Inflammatory macrophage treated with lipopolysaccharide for 1 hour (primary cell): ENCODE data around the gene RACK1.
"Not testable (repeated sequence)": the region's sequence is repeated elsewhere in the genome, so short reads cannot be mapped to it uniquely, and the experiment has no call there.

Experiments used
- DNase-seq, 2 donors: peaks; one replicate each; pipeline ENCODE4 v3.0.0-alpha.2; 2020 to 2022

RACK1 gene

DNA sequence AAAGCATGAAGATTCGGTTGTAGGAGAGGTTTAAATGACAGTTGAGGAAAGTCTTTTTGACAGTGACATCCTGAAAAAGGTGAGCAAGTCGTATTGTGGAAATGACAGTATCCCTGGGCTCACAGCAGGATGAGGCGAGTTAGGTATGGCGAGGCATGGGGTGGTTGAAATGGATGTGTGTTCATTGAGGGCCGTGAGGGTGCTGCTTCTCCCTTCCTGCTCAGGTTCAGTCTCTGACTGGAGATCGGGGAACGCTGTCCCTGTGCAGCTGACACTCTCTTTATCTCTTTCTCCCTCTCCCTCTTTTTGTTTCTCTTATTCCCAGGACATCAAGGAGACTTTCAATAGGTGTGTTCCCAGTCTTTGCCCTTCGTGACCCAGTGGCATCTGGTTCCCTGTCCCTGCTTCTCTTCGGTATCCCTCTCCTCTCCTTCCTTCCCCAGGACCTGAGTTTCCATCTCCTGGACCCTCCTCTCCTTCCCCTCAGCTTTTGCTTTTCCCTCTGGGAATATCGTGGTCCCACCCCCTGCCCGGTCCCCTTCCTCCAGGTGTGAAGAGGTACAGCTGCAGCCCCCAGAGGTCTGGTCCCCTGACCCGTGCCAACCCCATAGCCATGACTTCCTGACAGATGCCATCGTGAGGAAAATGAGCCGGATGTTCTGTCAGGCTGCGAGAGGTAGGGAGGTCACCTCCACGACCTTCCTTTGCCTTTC, 10.5 kb downstream of the RACK1 start:
- no peak for DNase-seq

GRCh38 chr5:181232593-181232992, 11.1 kb downstream of the RACK1 start:
- no peak for DNase-seq

DNA sequence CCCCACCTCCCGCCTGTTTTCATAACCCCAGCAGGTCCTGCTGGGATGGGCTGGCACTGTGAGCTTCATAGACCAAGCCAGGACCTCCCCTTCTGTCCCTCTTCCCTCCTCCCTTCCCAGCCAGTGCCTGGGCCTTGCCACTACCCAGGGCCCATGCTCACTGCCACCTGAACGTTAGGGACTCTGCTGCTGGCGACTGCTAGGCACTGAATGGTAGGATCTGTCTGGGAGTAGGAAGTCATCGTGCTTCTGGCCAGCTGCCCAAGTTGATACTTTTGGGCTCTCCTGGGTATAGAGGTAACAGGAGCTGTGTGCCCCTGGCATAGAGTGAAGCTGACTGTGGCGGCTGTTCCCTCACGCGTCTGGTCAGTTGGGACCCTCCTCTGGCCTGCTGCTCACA, 12.3 kb downstream of the RACK1 start:
- no peak for DNase-seq

GRCh38 chr5:181230551-181230950, 13.2 kb downstream of the RACK1 start:
- DNase-seq, result no peak

DNA sequence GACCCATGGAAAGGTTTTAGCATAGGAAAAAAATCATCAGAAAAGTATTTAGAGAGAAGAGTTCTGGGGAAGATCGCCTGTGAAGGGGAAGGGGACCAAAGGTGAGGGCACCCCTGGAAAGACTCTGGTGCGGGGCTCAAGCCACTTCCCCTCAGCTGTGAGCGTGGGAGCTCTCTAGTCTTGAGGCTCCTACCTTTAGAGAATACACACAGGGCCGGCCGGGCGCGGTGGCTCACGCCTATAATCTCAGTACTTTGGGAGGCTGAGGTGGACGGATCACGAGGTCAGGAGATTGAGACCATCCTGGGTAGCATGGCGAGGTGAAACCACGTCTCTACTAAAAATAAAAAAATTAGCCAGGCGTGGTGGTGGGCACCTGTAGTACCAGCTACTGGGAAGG, 13.7 kb downstream of the RACK1 start:
- no peak for DNase-seq

DNA sequence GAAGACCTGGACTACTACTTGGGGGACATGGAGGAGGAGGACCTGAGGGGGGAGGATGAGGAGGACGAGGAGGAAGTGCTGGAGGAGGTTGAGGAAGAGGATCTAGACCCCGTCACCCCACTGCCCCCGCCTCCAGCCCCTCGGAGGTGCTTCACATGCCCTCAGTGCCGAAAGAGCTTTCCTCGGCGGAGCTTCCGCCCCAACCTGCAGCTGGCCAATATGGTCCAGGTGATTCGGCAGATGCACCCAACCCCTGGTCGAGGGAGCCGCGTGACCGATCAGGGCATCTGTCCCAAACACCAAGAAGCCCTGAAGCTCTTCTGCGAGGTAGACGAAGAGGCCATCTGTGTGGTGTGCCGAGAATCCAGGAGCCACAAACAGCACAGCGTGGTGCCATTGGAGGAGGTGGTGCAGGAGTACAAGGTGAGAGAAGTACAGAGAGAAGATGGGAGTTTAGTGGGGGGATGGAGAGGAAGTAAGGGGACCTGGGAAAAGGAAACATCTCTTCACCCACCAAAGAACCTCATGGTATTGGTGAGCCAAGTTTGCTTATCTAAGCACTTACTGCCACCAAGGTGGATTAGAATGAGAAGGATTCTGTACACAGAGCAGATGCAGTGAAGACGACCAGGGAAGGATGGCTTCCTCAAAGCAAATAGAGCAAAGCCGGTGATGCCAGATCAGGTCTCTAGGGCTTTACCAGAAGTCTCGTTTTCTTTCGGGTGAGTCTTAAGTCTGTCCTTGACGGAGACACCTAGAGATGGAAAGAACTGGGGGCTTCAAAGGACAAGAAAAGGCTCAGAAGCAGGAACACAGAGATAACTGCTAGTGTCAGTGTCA, 19.1 kb downstream of the RACK1 start:
- no peak for DNase-seq

DNA sequence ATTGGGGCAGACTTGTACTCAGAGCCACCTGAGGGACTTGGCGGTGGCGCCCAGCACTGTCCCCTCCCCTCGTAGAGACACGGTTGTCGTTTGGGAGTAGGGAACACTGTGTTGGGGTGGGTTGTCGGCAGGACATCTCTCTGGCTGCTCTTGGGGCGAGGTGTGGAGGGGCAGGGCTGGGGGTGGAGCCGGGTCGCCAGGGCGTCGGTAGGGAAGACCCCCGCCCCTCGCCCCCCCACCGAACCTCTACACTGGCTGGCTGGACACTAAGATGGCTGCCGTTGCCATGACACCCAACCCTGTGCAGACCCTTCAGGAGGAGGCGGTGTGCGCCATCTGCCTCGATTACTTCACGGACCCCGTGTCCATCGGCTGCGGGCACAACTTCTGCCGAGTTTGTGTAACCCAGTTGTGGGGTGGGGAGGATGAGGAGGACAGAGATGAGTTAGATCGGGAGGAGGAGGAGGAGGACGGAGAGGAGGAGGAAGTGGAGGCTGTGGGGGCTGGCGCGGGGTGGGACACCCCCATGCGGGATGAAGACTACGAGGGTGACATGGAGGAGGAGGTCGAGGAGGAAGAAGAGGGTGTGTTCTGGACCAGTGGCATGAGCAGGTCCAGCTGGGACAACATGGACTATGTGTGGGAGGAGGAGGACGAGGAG, 19.8 kb downstream of the RACK1 start:
- peak; percentile 14 to 41 for DNase-seq

- DNase-seq, result peak; percentile 96 to 97
Observed at GRCh38 chr5:181223058-181223728, 20.5 kb downstream of the RACK1 start, which contains the start of gene TRIM41. TRIM41 (plus strand) TSS chr5:181223281; CDS start chr5:181224000, 719 bp downstream.

GRCh38 chr5:181222630-181223057, 21.1 kb downstream of the RACK1 start:
- DNase-seq, result no peak

GRCh38 chr5:181221792-181222629, 21.7 kb downstream of the RACK1 start:
- peak; percentile 83 to 97 for DNase-seq

GRCh38 chr5:181221105-181221791, 22.5 kb downstream of the RACK1 start:
- DNase-seq, result no peak

- DNase-seq, result no peak
Observed at GRCh38 chr5:181220178-181220515, 23.6 kb downstream of the RACK1 start.

DNA sequence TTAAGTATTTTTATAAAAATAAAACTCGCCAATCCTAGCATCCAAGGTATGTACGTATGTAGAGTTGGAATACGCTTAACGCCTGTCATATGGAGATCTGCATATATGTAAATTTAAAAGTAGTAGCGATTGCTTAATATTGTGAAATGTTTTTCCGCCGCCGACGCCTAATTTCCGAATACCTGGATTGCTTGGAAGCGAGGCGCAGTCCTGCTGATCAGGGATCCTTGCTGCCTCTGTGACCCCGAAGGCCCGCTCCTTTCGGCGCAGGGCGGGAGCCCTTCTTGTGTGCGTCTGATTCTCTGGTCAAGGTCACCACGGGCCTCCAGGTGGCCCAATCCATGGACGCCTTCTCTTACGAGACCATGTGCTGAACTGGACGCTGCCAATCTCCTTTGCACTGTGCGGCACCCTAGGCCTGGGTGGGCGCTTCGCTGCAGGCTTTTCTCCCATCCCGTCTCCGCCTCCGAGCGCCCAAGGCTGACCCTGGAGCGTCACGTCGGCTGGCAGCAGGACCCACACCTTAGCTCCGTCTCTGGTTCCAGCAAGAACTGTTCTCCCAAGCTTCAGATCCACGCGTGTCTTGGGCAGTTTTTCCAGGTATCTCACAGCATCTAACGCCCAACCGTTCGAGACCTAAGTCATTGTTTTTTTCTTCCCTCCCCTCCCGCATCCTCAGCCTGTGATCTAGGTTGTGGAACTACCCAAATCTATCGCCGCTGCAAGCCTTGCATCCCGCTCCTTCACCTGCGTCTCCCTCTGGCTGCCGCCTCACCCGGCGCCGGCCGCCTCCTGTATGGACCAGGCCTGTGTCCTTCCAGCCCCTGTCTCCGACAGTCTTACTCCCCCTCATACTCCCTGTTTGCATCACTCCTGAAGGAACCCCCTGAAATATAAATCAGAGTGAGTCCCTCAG, 24.2 kb downstream of the RACK1 start:
- DNase-seq, result no peak

DNA sequence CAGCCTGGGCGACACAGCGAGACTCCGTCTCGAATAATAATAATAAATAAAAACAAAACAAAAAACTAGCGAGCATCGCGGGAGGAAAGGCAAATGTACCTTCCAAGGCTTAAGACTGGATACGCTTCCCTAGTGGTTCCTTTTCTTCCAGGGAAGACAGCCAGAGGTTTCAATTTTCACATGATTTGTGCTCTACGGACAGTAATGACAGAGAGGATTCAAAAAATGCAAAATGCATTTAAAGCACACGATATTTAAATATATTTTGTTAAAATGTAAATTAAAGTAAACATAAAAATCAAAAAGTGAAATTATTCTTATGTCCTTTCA, 24.9 kb downstream of the RACK1 start:
- DNase-seq, result no peak

DNA sequence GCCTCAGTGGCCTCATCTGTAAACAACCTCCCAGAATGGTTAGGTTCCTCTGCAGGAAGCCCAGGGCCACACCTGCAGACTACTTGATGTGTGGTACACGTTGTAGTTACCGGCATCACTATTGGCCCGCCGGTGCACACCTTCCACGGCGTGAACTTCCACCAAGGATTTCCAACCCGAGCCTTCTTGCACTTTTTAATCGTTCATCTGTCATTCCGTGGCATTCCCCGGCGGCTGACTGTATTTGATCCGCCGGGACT, 26.0 kb downstream of the RACK1 start:
- no peak for DNase-seq

DNA sequence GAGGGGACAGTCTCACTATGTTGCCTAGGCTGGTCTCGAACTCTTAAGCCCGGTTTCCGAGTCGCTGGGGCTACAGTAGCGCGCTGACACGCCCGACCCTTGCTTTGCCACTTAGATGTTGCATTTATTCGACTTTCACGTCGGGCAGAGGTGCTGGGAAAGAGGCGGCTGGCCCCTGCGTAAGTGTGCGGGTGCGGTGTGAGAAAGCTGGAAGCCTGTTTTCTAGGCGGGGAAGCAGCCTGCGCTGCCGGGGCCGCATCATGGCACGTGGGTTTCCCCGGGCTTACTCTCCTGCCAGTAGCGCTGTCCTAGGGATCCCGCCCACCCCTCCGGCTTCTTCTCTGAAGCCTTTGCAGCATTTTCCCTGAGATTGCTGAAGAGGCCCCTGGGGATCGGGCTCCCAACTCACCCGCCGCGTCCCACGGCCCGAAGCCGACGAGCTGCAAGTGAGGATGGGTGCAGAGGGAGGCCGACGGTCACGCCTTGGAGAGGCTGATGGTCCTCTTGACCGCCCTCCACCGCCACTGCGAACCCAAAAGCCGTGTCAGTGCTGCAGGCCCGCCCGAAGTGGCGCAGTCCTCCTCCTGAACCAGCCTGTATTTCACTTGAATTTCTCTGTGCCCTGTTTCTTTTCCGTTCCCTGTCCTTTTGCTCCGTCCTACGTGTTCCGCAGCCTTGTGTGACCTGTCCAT, 26.4 kb downstream of the RACK1 start:
- peak; percentile 35 to 37 for DNase-seq

- DNase-seq, result peak in 1 of 2 donors; percentile 18
Observed at GRCh38 chr5:181215997-181216989, 27.4 kb downstream of the RACK1 start.

DNA sequence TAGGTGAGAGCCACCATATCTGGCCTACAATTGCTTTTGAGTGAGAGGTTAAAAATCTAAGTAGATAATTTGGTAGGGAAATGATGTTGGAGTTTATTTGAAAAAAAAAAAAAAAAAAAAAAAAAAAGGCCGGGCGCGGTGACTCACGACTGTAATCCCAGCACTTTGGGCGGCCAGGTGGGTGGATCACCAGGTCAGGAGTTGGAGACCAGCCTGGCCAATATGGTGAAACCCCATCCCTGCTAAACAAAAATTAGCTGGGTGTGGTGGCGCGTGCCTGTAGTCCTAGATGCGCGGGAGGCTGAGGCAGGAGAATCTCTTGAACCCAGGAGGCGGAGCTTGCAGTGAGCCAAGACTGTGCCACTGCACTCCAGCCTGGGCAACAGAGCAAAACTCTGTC, 29.5 kb downstream of the RACK1 start:
- not testable (repeated sequence) for DNase-seq

GRCh38 chr5:181212934-181213333, 30.8 kb downstream of the RACK1 start:
- DNase-seq, result no peak
